ENCODE results near the gene SYT17.

The SYT17 gene

DNA sequence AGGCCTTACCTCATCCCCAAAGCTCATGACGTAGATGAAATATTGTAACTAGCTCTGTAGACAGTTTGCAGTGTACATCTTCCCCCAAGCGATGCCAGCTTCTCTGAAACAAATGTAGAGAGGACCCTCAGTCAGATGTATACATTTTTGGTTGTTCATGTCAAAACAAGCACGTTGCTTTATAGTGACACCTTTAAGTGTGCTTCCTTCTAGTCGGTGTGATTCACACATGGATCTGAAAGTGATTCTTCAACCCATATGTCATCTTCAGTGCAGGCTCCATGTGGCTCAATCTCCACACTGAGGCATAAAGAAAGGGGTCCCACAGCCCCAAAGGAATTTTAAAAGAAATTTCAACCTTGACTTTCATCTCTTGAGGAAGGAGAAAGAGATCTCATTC, 86.6 kb downstream of the SYT17 start:
- no peak for DNase-seq (ENCODE audit: low read depth in 2 of 2)

DNA sequence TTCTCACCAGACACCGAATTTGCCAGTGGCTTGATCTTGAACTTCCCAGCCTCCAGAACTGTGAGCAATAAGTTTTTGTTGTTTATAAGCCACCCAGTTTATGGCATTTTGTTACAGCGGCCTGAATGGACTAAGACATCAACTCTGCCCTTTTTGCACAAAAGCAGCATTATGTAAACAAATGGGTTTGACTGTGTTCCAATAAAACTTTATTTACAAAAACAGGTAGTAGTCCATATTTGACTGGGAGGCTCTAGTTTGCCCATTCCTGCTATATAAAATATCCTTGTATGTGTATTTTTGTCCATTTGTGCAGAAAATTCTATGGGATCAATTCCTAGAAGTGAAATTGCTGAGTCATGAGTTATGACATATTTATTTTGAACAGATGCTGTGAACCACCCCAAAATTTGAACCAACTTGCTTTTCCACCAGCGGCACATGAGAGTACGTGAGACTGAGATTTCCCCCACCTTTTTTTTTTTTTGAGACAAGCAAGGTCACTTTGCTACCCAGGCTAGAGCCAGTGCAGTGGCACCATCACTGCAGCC, 96.2 kb downstream of the SYT17 start:
- DNase-seq (ENCODE audit: low read depth in 2 of 2), result no peak

- DNase-seq (ENCODE audit: low read depth in 2 of 2), result no peak
Measured at GRCh38 chr16:19265380-19265930, 97.4 kb downstream of the SYT17 start.

- DNase-seq (ENCODE audit: low read depth in 2 of 2), result no peak
Measured at GRCh38 chr16:19266774-19267173, 98.7 kb downstream of the SYT17 start.

DNA sequence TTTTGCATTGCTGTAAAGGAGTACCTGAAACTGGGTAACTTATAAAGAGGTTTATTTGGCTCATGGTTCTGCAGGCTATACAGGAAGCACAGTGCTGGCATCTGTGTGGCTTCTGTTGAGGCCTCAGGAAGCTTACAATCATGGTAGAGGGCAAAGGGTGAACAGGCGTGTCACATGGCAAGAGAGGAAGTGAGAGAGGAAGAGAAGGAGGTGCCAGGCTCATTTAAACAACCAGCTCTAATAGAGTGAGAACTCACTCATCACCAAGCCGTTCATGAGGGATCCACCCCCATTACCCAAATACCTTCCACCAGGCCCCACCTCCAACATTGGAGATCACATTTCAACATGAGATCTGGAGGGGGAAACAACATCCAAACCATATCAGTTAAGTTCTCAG, 101.1 kb downstream of the SYT17 start:
- DNase-seq (ENCODE audit: low read depth in 2 of 2), result no peak

- no peak for DNase-seq (ENCODE audit: low read depth in 2 of 2)
Measured at GRCh38 chr16:19274165-19274797, 106.2 kb downstream of the SYT17 start.

DNA sequence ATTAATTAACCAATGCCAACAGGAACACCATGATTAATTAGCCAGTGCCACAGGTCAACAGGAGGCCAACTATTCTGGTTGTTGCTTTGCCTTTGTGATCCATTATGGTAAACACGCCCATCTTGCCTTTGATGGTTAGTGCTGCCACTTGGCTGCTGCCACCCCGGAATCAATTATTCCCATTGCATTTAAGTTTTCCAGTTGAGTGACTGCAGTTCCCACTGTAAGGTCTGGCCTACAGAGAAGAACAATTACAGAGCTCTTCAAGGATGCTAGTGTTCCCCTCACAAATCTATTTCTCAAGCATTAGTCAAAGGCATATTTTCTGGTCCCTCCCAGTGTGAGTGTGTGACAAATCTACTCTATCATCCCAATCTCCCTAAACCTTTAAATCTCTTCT, 110.4 kb downstream of the SYT17 start:
- DNase-seq (ENCODE audit: low read depth in 2 of 2), result no peak

- DNase-seq (ENCODE audit: low read depth in 2 of 2), result no peak
Measured at GRCh38 chr16:19281246-19281645, 113.2 kb downstream of the SYT17 start.

DNA sequence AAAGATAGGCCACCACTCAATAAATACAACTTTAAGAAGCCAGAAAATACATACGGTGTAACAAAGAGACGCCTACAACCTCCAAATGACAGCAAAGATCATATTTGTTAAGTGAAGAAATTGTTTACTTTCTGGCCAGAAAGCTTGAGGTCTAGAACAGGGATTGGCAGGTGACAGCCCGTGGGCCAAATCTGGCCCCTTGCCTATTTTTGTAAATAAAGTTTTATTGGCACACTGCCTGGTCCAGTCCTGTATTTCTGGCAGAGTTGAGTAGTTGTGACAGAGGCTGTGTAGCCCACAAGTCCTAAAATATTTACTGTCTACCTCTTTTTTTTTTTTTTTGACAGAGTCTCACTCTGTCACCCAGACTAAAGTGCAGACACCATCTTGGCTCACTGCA, 114.1 kb downstream of the SYT17 start:
- no peak for DNase-seq (ENCODE audit: low read depth in 2 of 2)

DNA sequence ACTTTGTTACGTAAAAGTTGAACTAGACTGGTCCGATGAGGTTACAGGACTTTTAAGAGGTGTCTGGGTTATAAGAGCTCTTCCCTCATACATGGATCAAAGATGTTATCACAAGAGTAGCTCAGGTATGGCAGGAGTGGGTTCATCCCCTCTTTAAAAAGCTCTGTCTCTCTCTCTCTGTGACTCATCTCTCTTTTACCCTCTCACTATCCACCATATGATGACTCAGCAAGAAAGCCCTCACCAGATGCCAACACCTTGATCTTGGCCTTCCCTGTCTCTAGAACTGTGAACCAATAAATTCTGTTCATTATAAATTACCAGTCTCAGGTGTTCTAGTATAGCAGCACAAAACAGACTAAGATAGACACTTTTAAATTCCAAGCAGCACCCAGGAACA, 115.6 kb downstream of the SYT17 start:
- no peak for DNase-seq (ENCODE audit: low read depth in 2 of 2)

- no peak for DNase-seq (ENCODE audit: low read depth in 2 of 2)
Measured at GRCh38 chr16:19284207-19284606, 116.2 kb downstream of the SYT17 start.

- no peak for DNase-seq (ENCODE audit: low read depth in 2 of 2)
Measured at GRCh38 chr16:19285431-19285830, 117.4 kb downstream of the SYT17 start, which contains the start of gene CLEC19A. CLEC19A (plus strand) TSS chr16:19285731; CDS start chr16:19285852, 121 bp downstream.

DNA sequence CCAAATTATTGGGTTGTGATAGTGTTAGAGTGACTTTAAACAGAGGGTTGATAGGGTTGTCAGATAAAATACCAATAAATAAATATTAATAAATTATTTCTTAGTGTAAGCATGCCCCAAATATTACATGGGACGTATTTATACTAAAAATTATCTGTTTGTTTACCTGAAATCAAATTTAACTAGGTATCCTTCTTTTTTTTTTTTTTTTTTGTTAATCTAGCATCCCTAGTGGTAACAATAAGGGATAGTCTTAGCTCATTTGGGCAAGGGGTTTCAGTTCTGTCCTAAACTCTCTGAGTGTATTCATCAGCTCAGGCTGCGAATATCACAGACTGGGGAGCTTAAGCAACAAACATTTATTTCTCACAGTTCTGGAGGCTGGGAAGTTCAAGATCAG, 118.8 kb downstream of the SYT17 start:
- DNase-seq (ENCODE audit: low read depth in 2 of 2), result no peak

DNA sequence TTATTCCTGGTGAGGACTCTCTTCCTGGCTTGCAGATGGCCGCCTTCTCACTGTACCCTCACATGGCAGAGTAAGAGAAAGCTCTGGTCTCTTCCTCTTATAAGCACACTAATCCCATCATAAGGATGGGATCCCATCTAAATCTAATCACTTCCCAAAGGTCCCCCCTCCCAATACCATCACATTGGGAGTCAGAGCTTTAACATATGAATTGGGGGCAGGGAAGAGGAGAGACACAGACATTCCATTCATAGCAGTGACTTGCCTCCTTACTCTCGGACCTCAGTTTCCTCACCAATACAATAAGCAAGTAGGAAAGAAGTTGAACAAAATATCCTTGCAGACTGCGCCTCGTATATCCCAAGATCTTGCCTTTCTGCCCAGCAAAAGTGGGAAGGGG, 119.2 kb downstream of the SYT17 start:
- no peak for DNase-seq (ENCODE audit: low read depth in 2 of 2)

GRCh38 chr16:19288872-19289799, 121.1 kb downstream of the SYT17 start:
- no peak for DNase-seq (ENCODE audit: low read depth in 2 of 2)

- DNase-seq (ENCODE audit: low read depth in 2 of 2), result no peak
Measured at GRCh38 chr16:19289811-19290485, 121.9 kb downstream of the SYT17 start.

- no peak for DNase-seq (ENCODE audit: low read depth in 2 of 2)
Measured at GRCh38 chr16:19290860-19291259, 122.8 kb downstream of the SYT17 start.

GRCh38 chr16:19291475-19291874, 123.4 kb downstream of the SYT17 start:
- DNase-seq (ENCODE audit: low read depth in 2 of 2), result no peak

- no peak for DNase-seq (ENCODE audit: low read depth in 2 of 2)
Measured at GRCh38 chr16:19292186-19292585, 124.1 kb downstream of the SYT17 start.

DNA sequence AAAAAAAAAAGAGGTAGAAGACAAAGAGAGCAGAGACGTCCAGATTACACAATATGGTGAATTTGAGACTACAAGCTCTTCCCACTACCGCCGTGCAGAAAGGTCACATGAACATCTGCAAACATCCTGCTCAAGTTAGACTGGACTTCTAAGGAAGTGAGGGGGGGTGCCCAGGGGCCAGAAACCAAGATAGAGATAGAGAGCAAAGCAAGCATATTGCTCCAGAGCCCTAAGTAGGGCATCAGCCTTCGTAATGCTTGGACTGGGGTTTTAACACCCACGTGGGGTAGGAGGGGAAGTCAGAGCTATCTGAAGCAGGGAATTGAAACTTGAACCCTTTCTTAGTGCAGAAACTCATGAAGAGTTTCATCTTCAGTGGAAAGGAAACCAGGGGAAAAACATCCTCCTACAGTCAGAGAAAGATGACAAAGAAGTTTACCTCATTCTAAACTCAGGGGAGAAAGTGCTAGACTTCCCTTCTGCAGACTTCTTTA, 126.2 kb downstream of the SYT17 start:
- DNase-seq (ENCODE audit: low read depth in 2 of 2), result no peak

- no peak for DNase-seq (ENCODE audit: low read depth in 2 of 2)
Measured at GRCh38 chr16:19295393-19295792, 127.4 kb downstream of the SYT17 start.

- DNase-seq (ENCODE audit: low read depth in 2 of 2), result no peak
Measured at GRCh38 chr16:19297454-19297853, 129.4 kb downstream of the SYT17 start.

Data from stimulated activated CD8-positive, alpha-beta memory T cell treated with anti-CD3 and anti-CD28 coated beads, Interleukin-7, amount 100 ng/mL, for 4 hours (primary cell).